NB4 (cell line): Measurements from ENCODE around the gene CTRB1.

Experiments
- DNase-seq: peaks from one replicate; pipeline ENCODE4 v3.0.0; 2010; ENCODE audit warnings: low read depth
- H3K4me3 ChIP-seq: one replicate; pipeline ENCODE4 v1.5.1; 2011; ENCODE audit warnings: mild to moderate bottlenecking, low read depth, low read length, moderate library complexity
- CTCF ChIP-seq: IDR thresholded peaks from one replicate; pipeline ENCODE4 v1.5.1; 2012; ENCODE audit warnings: low read depth, low read length
- MAX ChIP-seq: IDR thresholded peaks from 2 replicates; pipeline ENCODE4 v1.6.1; 2011; ENCODE audit warnings: low read depth, low read length
- MYC ChIP-seq: IDR thresholded peaks from 2 replicates; pipeline ENCODE4 v1.6.1; 2011; ENCODE audit warnings: low read depth, low read length
- POLR2A ChIP-seq: IDR thresholded peaks from 2 replicates; pipeline ENCODE4 v1.6.1; 2011; ENCODE audit warnings: mild to moderate bottlenecking; ENCODE audit not compliant: insufficient read length; ENCODE audit errors: extremely low read depth

CTRB1 gene

GRCh38 chr16:75234856-75235696 lies 16.3 kb downstream of the CTRB1 start:
- no peak overlapping the region for H3K4me3 ChIP-seq
- TF ChIP-seq CTCF (no peak), MAX (no peak), POLR2A (no peak), MYC (no peak)
- DNase-seq: no peak

GRCh38 chr16:75235721-75236193 lies 17.0 kb downstream of the CTRB1 start:
- H3K4me3 ChIP-seq: no peak overlapping the region
- no peak for DNase-seq
- no peak for TF ChIP-seq CTCF
- no peak for TF ChIP-seq MAX
- TF ChIP-seq POLR2A: no peak
- TF ChIP-seq MYC: no peak

GRCh38 chr16:75236232-75236631 lies 17.4 kb downstream of the CTRB1 start:
- no peak for TF ChIP-seq CTCF
- no peak for TF ChIP-seq MYC
- TF ChIP-seq POLR2A: no peak
- no peak for TF ChIP-seq MAX
- no peak for DNase-seq
- no peak overlapping the region for H3K4me3 ChIP-seq

GRCh38 chr16:75236736-75237397 lies 18.1 kb downstream of the CTRB1 start:
- no peak for DNase-seq
- H3K4me3 ChIP-seq: no peak overlapping the region
- TF ChIP-seq POLR2A: no peak
- TF ChIP-seq CTCF: no peak
- no peak for TF ChIP-seq MYC
- TF ChIP-seq MAX: no peak

DNA sequence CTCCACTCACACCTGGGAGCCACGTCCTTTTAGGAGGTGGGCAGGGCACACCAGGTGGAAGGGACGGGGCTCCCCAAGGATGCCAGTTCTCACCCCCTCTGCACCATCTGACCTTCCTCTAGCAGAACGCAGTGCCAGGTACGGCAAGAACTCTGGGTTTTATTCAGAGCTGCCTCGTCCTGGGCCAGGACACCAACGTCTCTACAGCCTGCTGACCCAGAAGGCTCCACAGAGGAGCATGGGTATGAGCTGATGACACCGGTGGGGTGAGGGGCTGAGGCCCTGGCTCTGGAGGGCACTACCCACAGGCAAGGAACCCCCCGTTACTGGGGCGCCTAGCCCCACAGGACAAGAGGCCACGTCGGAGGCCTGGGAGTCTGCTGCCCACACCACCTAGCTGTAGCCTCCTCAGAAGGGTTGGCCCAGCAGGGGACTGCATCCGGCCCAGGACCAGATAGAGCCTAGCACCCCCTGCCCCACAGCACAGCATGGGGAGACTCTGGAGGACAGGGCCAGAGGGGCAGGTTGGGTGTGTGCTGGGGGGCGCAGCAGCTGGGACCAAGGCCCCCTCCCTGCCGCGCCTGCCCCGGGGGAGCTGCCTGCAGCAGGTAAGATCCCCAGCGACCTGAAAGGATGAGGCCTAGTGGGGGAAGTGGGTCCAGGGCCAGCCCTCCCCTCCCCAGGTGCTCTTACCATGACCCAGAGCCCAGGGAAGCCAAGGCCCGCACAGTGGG lies 18.8 kb downstream of the CTRB1 start:
- no peak for DNase-seq
- TF ChIP-seq CTCF: no peak
- TF ChIP-seq MAX: no peak
- H3K4me3 ChIP-seq: no peak overlapping the region
